Measurements from ENCODE around the gene ZNF787. TPM values are rescaled to one million over a fixed set of nuclear protein-coding genes. Genes with fewer than 3 reads are reported as not detected.
A peak's percentile ranks its signal among the peaks of the same experiment; 100 is the strongest.

Gene ZNF787
- total and polyA plus RNA-seq, 2 of the 13 experiments (the other 11 are each of a cell fraction or from before 2014, with no cell fraction given), result 15.1 to 42.8 TPM

DNA sequence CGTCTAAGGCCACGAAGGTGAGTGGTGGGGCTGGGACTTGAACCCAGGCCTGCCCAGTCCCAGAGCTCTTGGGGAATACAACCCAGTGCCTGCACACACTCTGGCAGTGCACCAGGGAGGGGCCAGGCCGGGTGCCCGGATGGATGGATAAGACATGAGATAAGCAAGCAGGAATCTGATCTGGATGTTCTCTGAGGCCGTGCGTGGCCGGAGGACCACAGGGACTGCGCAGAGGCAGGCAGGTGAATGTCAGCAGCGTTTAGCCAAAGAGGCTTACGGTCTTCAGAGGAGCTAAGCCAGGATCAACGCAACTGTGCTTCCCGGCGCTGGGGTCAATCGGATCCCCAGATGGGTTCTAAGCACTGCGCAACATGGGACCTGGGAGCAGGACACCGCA is 1.5 kb downstream of the ZNF787 start (continued):
- no peak for TF ChIP-seq POGZ (CRISPR knock-in tag; IDR thresholded peaks at IDR 0.05)
- TF ChIP-seq ZNF232 (CRISPR knock-in tag; IDR thresholded peaks at IDR 0.05; ENCODE audit: borderline replicate concordance), result 0 out of 2 replicates have a peak, but pooled peaks have one; percentile 16
- TF ChIP-seq, protein P1, sequence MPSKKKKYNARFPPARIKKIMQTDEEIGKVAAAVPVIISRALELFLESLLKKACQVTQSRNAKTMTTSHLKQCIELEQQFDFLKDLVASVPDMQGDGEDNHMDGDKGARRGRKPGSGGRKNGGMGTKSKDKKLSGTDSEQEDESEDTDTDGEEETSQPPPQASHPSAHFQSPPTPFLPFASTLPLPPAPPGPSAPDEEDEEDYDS (CRISPR knock-in tag; IDR thresholded peaks at IDR 0.05), result no peak
- TF ChIP-seq ZNF180 (CRISPR knock-in tag; IDR thresholded peaks at IDR 0.05; ENCODE audit: borderline replicate concordance, low read depth), result no peak
- peak; percentile 28 for TF ChIP-seq SAP130 (CRISPR knock-in tag; IDR thresholded peaks at IDR 0.05; ENCODE audit: low read depth)
- no peak for TF ChIP-seq FOXK2 (IDR thresholded peaks at IDR 0.05)
- no peak for TF ChIP-seq PTBP1 (IDR thresholded peaks at IDR 0.05; ENCODE audit: low read depth, low read length, poor library complexity, severe bottlenecking)
- no peak for TF ChIP-seq HNRNPLL (IDR thresholded peaks at IDR 0.05; ENCODE audit: low read depth, low read length, poor library complexity, severe bottlenecking)
- TF ChIP-seq, protein P2, sequence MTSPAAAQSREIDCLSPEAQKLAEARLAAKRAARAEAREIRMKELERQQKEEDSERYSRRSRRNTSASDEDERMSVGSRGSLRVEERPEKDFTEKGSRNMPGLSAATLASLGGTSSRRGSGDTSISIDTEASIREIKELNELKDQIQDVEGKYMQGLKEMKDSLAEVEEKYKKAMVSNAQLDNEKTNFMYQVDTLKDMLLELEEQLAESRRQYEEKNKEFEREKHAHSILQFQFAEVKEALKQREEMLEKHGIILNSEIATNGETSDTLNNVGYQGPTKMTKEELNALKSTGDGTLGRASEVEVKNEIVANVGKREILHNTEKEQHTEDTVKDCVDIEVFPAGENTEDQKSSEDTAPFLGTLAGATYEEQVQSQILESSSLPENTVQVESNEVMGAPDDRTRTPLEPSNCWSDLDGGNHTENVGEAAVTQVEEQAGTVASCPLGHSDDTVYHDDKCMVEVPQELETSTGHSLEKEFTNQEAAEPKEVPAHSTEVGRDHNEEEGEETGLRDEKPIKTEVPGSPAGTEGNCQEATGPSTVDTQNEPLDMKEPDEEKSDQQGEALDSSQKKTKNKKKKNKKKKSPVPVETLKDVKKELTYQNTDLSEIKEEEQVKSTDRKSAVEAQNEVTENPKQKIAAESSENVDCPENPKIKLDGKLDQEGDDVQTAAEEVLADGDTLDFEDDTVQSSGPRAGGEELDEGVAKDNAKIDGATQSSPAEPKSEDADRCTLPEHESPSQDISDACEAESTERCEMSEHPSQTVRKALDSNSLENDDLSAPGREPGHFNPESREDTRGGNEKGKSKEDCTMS (CRISPR knock-in tag; conservative IDR thresholded peaks at IDR 0.05), result no peak
- TF ChIP-seq ARID5B (CRISPR knock-in tag; IDR thresholded peaks at IDR 0.05), result no peak
- TF ChIP-seq MBD4 (IDR thresholded peaks at IDR 0.05; ENCODE audit: borderline replicate concordance, low read length), result no peak
- 0 out of 2 replicates have a peak, but pooled peaks have one; percentile 51 for TF ChIP-seq MTF2 (CRISPR knock-in tag; IDR thresholded peaks at IDR 0.05; ENCODE audit: borderline replicate concordance)
- TF ChIP-seq PITX1 (CRISPR knock-in tag; IDR thresholded peaks at IDR 0.05), result 0 out of 2 replicates have a peak, but pooled peaks have one; percentile 2
- TF ChIP-seq, protein P3, sequence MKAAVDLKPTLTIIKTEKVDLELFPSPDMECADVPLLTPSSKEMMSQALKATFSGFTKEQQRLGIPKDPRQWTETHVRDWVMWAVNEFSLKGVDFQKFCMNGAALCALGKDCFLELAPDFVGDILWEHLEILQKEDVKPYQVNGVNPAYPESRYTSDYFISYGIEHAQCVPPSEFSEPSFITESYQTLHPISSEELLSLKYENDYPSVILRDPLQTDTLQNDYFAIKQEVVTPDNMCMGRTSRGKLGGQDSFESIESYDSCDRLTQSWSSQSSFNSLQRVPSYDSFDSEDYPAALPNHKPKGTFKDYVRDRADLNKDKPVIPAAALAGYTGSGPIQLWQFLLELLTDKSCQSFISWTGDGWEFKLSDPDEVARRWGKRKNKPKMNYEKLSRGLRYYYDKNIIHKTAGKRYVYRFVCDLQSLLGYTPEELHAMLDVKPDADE (CRISPR knock-in tag; IDR thresholded peaks at IDR 0.05), result 0 out of 2 replicates have a peak, but pooled peaks have one; percentile 18
- TF ChIP-seq AGO2 (optimal IDR thresholded peaks at IDR 0.05; ENCODE audit: low read depth, low read length), result peak; percentile 48
- TF ChIP-seq, protein P4, sequence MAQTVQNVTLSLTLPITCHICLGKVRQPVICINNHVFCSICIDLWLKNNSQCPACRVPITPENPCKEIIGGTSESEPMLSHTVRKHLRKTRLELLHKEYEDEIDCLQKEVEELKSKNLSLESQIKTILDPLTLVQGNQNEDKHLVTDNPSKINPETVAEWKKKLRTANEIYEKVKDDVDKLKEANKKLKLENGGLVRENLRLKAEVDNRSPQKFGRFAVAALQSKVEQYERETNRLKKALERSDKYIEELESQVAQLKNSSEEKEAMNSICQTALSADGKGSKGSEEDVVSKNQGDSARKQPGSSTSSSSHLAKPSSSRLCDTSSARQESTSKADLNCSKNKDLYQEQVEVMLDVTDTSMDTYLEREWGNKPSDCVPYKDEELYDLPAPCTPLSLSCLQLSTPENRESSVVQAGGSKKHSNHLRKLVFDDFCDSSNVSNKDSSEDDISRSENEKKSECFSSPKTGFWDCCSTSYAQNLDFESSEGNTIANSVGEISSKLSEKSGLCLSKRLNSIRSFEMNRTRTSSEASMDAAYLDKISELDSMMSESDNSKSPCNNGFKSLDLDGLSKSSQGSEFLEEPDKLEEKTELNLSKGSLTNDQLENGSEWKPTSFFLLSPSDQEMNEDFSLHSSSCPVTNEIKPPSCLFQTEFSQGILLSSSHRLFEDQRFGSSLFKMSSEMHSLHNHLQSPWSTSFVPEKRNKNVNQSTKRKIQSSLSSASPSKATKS (CRISPR knock-in tag; IDR thresholded peaks at IDR 0.05), result no peak
- no peak for TF ChIP-seq ATRX (CRISPR knock-in tag; IDR thresholded peaks at IDR 0.05; ENCODE audit: borderline replicate concordance)
- no peak for TF ChIP-seq ZNF704 (CRISPR knock-in tag; IDR thresholded peaks at IDR 0.05; ENCODE audit: borderline replicate concordance)
- no peak for TF ChIP-seq MEIS1 (CRISPR knock-in tag; IDR thresholded peaks at IDR 0.05; ENCODE audit: borderline replicate concordance)

Data from HepG2 (cell line).